ENCODE measurements around the gene VRK1.

VRK1 gene

DNA sequence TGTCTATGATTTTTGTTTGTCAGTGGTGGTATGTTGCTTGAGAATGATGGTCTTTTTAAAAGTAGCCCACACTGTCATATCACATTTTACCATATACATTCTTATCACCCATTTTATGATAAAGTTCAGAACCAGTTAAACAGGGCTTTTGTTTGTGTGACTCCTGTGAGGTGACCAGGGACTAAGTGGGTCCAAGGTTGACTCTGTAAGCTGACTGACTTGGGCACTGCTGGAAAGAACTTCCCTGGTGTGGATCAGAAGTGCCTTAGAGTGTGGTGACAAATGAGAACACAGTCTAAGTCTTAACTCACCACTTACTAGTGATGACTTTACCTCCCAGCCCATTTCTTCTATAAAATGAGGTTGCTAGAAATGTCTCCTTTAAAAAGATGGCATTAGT is 52.6 kb downstream of the VRK1 start:
- no peak for DNase-seq (ENCODE audit: low spot score)
- TF ChIP-seq, protein P1, sequence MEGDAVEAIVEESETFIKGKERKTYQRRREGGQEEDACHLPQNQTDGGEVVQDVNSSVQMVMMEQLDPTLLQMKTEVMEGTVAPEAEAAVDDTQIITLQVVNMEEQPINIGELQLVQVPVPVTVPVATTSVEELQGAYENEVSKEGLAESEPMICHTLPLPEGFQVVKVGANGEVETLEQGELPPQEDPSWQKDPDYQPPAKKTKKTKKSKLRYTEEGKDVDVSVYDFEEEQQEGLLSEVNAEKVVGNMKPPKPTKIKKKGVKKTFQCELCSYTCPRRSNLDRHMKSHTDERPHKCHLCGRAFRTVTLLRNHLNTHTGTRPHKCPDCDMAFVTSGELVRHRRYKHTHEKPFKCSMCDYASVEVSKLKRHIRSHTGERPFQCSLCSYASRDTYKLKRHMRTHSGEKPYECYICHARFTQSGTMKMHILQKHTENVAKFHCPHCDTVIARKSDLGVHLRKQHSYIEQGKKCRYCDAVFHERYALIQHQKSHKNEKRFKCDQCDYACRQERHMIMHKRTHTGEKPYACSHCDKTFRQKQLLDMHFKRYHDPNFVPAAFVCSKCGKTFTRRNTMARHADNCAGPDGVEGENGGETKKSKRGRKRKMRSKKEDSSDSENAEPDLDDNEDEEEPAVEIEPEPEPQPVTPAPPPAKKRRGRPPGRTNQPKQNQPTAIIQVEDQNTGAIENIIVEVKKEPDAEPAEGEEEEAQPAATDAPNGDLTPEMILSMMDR (IDR thresholded peaks at IDR 0.05; ENCODE audit: extremely low read depth, missing control alignments): no peak

GRCh38 chr14:96851694-96852381 is 54.7 kb downstream of the VRK1 start:
- DNase-seq (ENCODE audit: low spot score): no peak
- TF ChIP-seq, protein P1 (IDR thresholded peaks at IDR 0.05; ENCODE audit: extremely low read depth, missing control alignments): no peak

DNA sequence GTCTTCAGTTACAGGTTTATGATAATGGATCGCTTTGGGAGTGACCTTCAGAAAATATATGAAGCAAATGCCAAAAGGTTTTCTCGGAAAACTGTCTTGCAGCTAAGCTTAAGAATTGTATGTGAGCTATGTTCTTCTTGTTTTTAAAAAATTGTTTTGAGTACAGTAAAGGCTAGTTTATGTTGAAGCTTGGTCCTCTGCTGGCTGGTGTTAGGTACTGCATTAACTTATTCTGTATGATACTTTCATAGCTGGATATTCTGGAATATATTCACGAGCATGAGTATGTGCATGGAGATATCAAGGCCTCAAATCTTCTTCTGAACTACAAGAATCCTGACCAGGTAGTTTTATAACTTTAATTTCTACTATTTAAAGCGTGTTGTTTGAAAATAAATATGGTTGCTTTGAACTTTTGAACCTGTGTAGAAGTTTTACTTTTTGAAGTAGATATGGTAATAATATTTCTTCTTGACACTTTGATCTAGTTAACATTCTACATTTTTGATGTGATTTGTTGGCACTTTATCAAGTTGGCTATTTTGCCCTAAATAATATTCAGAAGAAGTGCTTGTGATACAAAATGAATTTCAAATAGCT is 55.7 kb downstream of the VRK1 start:
- TF ChIP-seq, protein P1 (IDR thresholded peaks at IDR 0.05; ENCODE audit: extremely low read depth, missing control alignments): peak; percentile 38
- DNase-seq (ENCODE audit: low spot score): peak; percentile 9

DNA sequence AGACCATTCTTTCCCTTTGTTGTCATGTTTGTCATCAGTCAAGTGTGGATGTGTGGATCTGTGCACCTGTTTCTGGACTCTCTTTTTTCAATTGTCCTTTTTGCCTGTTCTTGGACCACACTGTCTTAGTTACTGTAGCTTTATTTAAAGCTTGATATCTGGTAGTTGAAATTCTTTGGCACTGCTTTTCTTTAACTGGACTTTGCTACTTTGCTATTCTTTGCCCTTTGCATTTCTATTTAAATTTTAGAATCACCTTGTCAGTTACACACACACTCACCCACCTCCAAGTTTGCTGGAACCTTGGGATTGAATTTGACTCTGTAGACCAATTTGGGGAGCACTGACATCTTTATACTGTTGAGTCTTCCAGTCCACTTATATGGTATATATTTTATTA is 61.5 kb downstream of the VRK1 start:
- no peak for DNase-seq (ENCODE audit: low spot score)
- TF ChIP-seq, protein P1 (IDR thresholded peaks at IDR 0.05; ENCODE audit: extremely low read depth, missing control alignments): no peak

- TF ChIP-seq, protein P1 (IDR thresholded peaks at IDR 0.05; ENCODE audit: extremely low read depth, missing control alignments): no peak
- no peak for DNase-seq (ENCODE audit: low spot score)
Observed at GRCh38 chr14:96861568-96862310, 64.6 kb downstream of the VRK1 start.

GRCh38 chr14:96863327-96863985 is 66.3 kb downstream of the VRK1 start:
- TF ChIP-seq, protein P1 (IDR thresholded peaks at IDR 0.05; ENCODE audit: extremely low read depth, missing control alignments): no peak
- DNase-seq (ENCODE audit: low spot score): no peak

DNA sequence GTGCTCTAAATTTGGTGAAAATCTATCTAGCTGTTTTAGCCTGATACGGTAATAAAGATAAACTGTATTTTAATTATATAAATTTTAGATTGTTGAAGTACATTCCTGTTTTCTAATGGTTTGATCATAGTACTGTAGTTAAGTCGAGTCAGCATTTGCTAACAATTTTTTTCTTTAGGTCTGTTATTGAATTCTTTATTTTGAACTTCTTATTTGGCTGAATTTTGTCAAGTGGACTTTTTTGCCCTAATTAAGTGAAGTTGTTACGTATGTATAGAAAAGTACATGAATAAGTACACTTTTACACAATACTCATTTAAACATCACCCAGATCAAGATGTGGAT is 66.8 kb downstream of the VRK1 start:
- DNase-seq (ENCODE audit: low spot score): no peak
- TF ChIP-seq, protein P1 (IDR thresholded peaks at IDR 0.05; ENCODE audit: extremely low read depth, missing control alignments): no peak

All from GM20000 (cell line).